Measurements from ENCODE around the gene ARID1B. TPM values are rescaled to one million over a fixed set of nuclear protein-coding genes. Genes with fewer than 3 reads are reported as not detected.

Gene ARID1B
- total RNA-seq, 1 donor from 2014 or later = 75.8 TPM

DNA sequence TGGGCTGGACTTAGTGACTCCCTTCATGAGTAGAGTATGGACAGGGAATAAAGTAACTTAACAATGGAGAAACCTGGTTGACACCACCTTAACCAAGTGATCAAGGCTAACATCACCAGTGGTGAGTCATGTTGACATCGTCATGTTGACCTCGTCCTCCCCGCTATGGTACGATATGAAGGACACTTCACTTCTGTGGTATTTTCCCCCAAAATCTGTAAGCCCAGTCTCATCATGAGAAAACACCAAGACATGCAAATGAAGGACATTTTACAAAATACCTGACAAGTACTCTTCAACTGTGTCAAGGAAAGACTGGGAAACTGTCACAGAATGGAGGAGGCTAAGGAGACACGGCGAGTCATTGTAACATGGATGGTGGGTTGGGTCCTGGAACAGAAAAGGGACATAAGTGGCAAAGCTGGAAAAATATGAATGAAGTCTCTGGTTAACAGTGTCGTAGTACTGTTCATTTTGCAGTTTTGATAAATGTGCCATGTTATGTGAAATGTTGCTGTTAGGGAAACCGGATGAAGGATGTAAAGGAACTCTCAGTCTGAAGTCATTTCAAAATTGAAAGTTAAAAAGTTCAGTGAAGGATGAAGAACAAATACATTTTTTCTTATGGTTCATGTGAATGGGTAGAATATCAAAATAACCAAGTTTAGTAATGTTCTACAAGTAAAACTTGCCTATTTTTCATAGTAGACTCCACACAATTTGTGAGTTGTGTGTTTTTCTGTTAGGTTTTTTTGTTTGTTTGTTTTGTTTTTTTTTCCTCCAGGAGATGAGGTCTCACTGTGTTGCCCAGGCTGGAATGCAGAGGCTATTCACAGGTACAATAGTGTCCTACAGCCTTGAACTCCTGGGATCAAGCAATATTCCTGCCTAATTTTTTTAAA lies 298.6 kb downstream of the ARID1B start:
- DNase-seq (ENCODE audit: low read depth) = no peak

DNA sequence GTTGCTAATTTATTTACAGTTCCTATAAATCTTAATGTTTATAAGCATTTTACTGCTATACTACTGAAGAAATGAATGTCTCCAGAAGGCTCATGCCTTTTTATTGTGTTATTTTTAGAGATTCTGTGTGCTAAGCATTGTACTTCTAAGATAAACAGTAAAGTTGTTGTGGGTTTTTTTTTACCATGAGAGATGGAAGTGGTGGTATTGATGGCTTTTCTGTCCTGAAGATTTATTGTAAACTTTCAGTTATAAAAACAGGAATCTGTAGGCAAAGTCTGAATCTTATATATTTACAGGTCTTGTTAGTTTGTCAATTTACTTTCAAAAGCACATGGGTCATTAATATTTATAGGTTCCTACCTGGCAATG lies 299.3 kb downstream of the ARID1B start:
- DNase-seq (ENCODE audit: low read depth) = no peak

DNA sequence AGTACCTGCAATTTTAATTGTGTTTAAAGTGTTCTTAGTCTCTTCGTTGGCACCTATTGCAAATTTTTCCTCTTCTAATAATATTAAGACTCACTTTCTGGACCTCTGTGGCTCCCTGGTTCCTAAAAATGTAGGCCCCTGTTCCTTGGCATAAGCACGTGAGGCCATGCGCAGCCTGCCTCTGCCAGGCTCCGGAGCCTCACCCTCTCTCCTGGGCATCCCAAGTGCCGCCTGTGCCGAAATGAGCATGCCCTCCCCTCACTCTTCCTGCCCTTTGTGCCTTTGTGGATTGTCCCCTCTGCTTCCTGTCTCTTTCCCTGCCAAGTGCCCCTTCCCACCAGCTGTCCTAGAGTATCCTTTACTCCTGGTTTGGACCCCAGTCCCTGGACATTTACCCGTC lies 300.1 kb downstream of the ARID1B start:
- DNase-seq (ENCODE audit: low read depth) = no peak

DNA sequence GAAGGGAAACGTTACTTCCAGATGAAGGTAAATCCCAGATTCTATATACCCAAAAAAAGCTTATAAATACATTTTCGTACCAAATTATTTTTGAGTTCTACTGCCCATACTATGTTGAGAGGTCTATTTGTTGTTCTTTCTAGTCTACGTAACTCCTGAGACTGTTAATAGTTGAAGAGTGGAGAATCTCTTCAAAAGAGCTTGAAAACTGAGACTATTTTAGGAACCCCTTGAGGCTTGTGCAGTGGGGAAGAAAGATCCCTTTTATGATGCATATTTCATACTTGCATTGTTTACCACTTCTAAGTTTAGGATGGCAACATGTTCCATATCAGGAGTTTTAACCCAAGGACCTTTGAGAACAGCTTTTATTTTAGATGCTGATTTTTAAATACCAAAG lies 301.1 kb downstream of the ARID1B start:
- DNase-seq (ENCODE audit: low read depth) = no peak

DNA sequence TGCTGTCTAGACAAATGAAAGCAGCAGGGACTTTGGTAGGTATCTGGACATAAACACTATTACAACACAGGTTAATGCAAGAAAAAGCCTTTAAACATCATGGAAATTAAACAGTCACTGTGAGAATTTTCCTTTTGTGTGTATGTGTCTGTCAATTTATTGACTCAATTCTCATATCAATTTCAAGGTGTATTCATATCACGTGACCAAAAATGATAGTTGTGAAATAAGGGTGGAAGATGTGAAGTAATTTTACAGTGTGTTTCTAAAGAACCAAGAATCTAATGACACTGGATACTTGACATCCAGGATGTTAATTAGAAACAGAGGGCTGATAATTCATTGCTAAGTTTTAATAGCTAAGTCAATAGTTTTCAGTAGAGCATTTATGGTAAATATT lies 302.1 kb downstream of the ARID1B start:
- DNase-seq (ENCODE audit: low read depth) = no peak

GRCh38 chr6:157079771-157080170 lies 302.6 kb downstream of the ARID1B start:
- no peak for DNase-seq (ENCODE audit: low read depth)

DNA sequence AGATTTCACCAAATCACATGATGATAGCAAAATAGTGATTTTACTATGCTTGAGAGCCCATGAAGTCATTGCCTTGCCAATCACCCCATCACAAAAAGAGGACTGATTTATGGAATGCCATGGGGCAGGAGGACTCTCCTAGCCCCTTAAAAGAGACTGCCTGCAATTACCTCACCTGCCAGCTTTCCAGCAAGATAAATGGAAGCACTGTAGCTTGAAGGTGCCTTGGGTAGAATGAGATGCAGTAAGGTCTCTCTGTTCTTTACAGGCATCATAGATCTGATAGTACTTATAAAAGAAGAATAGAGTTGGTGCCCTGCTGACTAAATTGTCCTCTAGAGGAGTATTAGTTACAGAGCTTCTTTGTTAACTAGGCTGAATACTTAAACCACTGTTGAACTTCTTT lies 303.8 kb downstream of the ARID1B start:
- no peak for DNase-seq (ENCODE audit: low read depth)

GRCh38 chr6:157083343-157083742 lies 306.2 kb downstream of the ARID1B start:
- DNase-seq (ENCODE audit: low read depth) = no peak

GRCh38 chr6:157086632-157087031 lies 309.5 kb downstream of the ARID1B start:
- DNase-seq (ENCODE audit: low read depth) = no peak

- no peak for DNase-seq (ENCODE audit: low read depth)
Measured at GRCh38 chr6:157087974-157088373, 310.8 kb downstream of the ARID1B start.

- no peak for DNase-seq (ENCODE audit: low read depth)
Measured at GRCh38 chr6:157088841-157089240, 311.7 kb downstream of the ARID1B start.

DNA sequence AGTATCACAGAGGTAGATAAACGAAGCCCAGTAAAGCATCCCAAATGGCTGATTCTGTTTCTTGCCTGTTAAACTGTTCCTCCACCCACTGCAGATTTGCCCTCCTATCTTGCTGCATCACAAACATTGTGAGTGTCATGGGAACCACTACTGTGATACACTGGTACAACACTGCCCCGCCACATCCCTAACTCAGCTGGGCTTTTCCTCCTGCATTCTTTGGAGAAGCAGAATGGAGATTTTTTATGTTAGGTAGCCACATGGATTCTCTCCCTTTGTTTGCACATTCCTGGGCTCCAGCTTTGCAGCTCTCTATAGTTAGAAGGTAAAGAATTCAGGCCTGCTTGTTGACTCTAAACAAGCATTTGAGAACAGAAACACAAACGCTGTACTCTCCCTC lies 312.1 kb downstream of the ARID1B start:
- DNase-seq (ENCODE audit: low read depth) = peak; percentile 69

DNA sequence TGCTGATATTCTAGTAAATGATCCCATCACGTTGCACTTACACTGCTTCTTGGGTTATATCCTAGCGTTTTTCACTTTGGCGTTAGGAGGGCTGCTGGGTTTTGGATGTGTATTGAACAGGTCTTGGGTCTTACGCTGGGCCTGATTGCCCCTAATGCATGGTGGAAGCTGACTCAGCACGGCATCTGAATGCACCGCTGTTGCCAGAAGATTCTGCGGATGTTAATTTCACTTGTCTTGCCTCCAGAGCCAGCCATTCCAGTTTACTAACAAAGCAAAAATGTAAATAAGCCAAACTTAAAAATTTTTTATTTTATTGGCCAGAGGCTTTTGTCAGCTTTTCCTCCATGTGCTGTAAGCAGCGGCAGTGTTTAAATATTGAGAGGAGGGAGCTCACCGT lies 312.7 kb downstream of the ARID1B start:
- no peak for DNase-seq (ENCODE audit: low read depth)

DNA sequence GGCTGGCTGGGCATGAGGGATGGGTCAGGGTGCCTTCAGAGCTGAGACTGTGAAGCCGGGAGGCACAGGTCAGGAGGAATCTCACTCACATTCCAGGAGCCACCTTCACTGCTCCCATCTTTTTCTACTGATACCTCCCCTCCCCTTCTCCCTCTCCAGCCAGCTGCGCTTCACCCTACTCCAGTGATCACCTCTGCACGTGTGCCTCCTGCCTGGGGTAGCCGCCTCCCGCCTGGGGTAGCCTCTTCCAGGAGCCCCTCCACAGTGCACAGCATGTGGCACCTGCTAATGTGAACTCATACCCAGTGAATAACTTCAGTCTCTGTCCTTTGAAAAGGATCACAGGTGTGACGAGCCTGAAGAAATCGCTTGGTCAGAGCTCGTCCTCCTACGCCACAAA lies 313.6 kb downstream of the ARID1B start:
- no peak for DNase-seq (ENCODE audit: low read depth)

GRCh38 chr6:157091243-157091642 lies 314.1 kb downstream of the ARID1B start:
- no peak for DNase-seq (ENCODE audit: low read depth)

DNA sequence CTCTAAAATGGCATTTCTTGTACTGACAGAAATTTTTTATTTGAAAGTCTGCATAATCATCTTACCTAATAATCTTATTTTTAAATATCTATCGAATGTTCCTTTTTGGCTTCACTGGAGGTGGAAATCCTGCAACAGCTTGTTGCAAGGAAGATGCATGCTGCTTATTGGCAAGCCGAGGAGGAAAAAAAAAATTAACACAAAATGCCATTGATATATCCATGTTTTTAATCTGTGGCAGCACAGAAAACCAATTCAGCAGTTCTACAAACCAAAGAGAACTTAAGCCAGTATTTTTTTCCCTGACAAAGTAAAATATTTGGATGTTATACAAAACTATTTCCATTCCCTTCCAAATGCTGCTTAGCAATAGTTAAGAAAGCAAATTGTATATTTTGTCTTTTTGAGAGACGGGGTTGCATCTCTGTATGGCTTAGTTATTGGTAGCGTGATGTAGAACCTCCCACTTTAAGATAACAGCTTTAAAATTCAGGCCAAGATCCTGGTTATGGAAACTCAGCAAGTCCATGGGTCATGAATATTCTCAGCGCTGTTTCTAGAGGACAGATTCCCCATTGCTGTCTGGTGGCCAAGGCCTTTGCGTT lies 314.8 kb downstream of the ARID1B start:
- no peak for DNase-seq (ENCODE audit: low read depth)

DNA sequence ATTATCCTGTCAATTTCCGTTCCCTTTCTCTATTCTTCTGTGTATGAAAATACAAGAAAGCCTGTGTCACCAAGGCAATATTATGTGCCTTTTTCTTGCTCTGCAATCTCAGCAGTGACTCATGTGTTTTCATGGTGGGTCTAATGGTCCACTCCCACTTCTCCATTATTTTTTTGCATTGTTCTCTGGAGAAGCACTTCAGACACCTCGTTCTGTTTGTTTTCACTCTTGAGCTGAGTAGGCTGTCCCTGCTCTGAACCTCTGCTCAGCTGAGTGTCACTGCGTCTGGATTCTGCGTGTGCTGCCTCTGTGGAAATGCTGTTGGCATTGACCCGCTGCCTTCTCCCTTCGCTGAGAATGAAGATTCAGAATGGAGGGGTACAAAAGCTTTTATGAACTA lies 315.6 kb downstream of the ARID1B start:
- peak; percentile 77 for DNase-seq (ENCODE audit: low read depth)

DNA sequence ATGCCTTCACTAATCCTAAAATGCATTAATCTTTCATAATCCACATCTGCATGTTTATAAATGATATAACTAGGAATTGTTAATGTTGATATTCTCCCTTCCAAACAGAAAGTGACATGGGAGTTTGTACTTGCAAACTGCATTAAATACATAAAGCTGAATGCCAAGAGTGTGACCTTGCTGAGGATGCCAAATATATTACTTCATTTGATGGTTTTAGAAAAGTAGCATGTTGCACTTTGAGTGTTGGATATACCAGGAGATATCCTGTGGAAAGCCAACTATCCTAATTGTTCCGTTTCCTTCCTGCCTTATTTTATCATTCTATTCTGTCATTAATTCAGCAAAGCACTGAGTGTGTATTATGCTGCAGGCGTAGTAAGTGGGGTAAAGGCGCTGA lies 316.4 kb downstream of the ARID1B start:
- no peak for DNase-seq (ENCODE audit: low read depth)

GRCh38 chr6:157094038-157094437 lies 316.9 kb downstream of the ARID1B start:
- DNase-seq (ENCODE audit: low read depth) = no peak

- DNase-seq (ENCODE audit: low read depth) = no peak
Measured at GRCh38 chr6:157095084-157095483, 317.9 kb downstream of the ARID1B start.

DNA sequence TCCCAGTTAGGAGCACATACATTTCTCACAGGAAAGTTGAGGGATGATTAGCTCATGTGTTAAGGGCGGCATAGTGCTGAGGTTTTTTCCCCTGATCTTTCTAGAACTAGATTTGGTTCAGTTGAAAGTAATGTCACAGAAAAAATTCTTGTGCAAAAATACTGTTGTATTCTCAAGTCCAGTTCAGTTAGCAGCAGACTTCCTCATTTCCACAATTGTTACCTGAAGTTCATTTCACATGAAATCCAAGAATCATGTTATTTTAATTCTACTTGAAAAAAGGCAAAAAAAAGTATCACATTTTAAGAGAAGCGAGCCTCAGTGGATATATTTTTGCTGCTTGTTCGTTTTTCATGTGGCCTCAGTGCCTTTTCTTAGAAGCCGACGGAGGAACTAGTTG lies 318.4 kb downstream of the ARID1B start:
- DNase-seq (ENCODE audit: low read depth) = no peak

- no peak for DNase-seq (ENCODE audit: low read depth)
Measured at GRCh38 chr6:157096105-157096504, 318.9 kb downstream of the ARID1B start.

DNA sequence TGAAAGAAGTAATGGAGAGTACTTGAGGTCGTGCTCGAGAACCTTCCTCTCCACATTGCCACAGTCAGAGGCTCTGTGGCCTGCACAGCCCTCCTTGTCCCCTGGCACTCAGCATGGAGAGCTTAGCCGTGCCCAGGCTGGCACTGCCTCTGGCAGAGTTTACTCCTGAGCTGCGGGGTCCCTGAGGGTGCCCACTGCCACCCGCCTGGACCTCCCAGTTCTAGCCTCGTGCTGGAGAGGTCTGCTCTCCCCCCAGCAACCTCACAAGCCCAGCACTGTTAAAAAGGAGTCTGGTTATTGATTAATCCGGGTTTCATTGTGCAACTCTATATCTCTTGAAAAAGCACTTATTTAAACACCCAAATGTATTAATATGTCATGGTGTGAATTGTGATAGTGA lies 319.3 kb downstream of the ARID1B start:
- peak; percentile 80 for DNase-seq (ENCODE audit: low read depth)

Measured in renal cortical epithelial cell (primary cell).